Gastroesophageal sphincter (tissue), 3 donors: ENCODE data around the gene SENP7.

Source experiments
- POLR2AphosphoS5 ChIP-seq: sonication (generic); formaldehyde crosslinking; IDR thresholded peaks from one replicate; pipeline ENCODE4 v1.6.1; 2017; ENCODE audit warnings: antibody characterized with exemption
- TF ChIP-seq, protein P1 (sequence below), 4 experiments: fragments of 200-600 bp in 2 of 4; fragments of 450-650 bp in 2 of 4; sonication (generic) in 1 of 4; IDR thresholded peaks; one replicate each; pipeline ENCODE4 v1.5.1; 2017 to 2019; ENCODE audit warnings: antibody characterized with exemption in 4 of 4, mild to moderate bottlenecking in 2 of 4, moderate library complexity in 2 of 4

DNA sequence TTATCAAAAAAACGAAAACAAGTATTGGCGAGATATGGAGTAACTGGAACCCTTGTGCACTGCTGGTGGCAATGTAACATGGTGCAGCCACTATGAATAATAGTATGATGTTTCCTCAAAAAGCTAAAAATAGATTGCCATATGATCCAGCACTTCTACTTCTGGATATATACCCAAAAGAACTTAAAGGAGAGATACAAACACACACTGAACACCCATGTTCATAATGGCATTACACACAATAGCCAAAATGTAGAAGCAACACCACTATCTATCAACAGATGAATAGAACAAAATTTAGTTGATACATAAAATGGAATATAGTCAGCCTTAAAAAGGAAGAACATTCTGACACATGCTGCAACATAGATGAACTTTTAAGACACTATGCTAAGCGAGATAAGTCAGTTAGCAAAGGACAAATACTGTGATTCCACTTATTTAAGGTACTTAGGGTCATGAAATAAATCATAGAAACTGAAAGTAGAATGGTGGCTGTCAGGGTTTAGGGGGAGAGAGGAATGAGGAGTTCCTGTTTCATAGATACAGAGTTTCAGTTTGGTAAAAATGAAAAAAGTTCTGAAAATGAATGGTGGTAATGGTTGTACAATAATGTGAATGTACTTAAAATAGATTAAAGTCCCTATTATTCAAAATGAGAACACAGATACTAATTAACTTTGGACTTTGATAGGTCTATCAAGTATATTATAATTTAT, 133.2 kb downstream of the SENP7 start:
- no peak for TF ChIP-seq POLR2AphosphoS5
- TF ChIP-seq, protein P1, sequence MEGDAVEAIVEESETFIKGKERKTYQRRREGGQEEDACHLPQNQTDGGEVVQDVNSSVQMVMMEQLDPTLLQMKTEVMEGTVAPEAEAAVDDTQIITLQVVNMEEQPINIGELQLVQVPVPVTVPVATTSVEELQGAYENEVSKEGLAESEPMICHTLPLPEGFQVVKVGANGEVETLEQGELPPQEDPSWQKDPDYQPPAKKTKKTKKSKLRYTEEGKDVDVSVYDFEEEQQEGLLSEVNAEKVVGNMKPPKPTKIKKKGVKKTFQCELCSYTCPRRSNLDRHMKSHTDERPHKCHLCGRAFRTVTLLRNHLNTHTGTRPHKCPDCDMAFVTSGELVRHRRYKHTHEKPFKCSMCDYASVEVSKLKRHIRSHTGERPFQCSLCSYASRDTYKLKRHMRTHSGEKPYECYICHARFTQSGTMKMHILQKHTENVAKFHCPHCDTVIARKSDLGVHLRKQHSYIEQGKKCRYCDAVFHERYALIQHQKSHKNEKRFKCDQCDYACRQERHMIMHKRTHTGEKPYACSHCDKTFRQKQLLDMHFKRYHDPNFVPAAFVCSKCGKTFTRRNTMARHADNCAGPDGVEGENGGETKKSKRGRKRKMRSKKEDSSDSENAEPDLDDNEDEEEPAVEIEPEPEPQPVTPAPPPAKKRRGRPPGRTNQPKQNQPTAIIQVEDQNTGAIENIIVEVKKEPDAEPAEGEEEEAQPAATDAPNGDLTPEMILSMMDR (IDR thresholded peaks at IDR 0.05): no peak
